Natural killer cell (primary cell): ENCODE data around the gene SCLT1. TPM values are rescaled to one million over a fixed set of nuclear protein-coding genes. Genes with fewer than 3 reads are reported as not detected.
A peak's percentile ranks its signal among the peaks of the same experiment; 100 is the strongest.

Experiments
- ATAC-seq, 3 donors: fragments of 150-1000 bp in 2 of 3; fragments of 200-7000 bp in 1 of 3; cut with Tn5 transposase; 1 replicate in 1 of 3; 2 replicates in 2 of 3; pipeline ENCODE4 v1.10.0; 2021; ENCODE audit warnings: mild to moderate bottlenecking in 2 of 3, moderate library complexity in 2 of 3
- DNase-seq, 2 donors: peaks; one replicate each; pipeline versions ENCODE4 v3.0.0 to v3.0.0-alpha.2; 2013 to 2021; ENCODE audit warnings: mixed read lengths in 1 of 2
- H3K27ac ChIP-seq: one replicate; pipeline ENCODE4 v1.5.1; 2013; ENCODE audit warnings: mild to moderate bottlenecking, low read length
- H3K27me3 ChIP-seq: one replicate; pipeline ENCODE4 v1.6.1; 2013; ENCODE audit warnings: low read length; ENCODE audit not compliant: control insufficient read depth, insufficient read depth
- H3K36me3 ChIP-seq: one replicate; pipeline ENCODE4 v1.6.1; 2013; ENCODE audit warnings: low read length; ENCODE audit not compliant: control insufficient read depth, insufficient read depth
- H3K4me1 ChIP-seq: one replicate; pipeline ENCODE4 v1.6.1; 2013; ENCODE audit warnings: low read length; ENCODE audit not compliant: control insufficient read depth, insufficient read depth
- H3K4me3 ChIP-seq: one replicate; pipeline ENCODE4 v1.5.1; 2013; ENCODE audit warnings: low read length
- H3K9me3 ChIP-seq: one replicate; pipeline ENCODE4 v1.6.1; 2013; ENCODE audit warnings: low read length; ENCODE audit not compliant: control insufficient read depth, insufficient read depth
- H3K27ac Mint-ChIP-seq, 2 donors: one replicate each; pipeline ENCODE4 v1.8.0; 2022; ENCODE audit warnings: mild to moderate bottlenecking in 2 of 2, mixed read lengths in 2 of 2, moderate library complexity in 1 of 2
- H3K27me3 Mint-ChIP-seq, 2 donors: one replicate each; pipeline ENCODE4 v1.8.0; 2022; ENCODE audit warnings: low read depth in 2 of 2, mixed read lengths in 2 of 2
- H3K36me3 Mint-ChIP-seq: one replicate; pipeline ENCODE4 v1.8.0; 2022; ENCODE audit warnings: mixed read lengths
- H3K4me1 Mint-ChIP-seq, 2 donors: one replicate each; pipeline ENCODE4 v1.8.0; 2022; ENCODE audit warnings: mixed read lengths in 2 of 2
- H3K4me3 Mint-ChIP-seq: one replicate; pipeline ENCODE4 v1.8.0; 2022; ENCODE audit warnings: mild to moderate bottlenecking, moderate library complexity, mixed read lengths
- H3K9me3 Mint-ChIP-seq, 2 donors: one replicate each; pipeline ENCODE4 v1.8.0; 2022; ENCODE audit warnings: mixed read lengths in 2 of 2
- CTCF ChIP-seq: fragments of 200-600 bp; IDR thresholded peaks from one replicate; pipeline ENCODE4 v1.8.0; 2022; ENCODE audit warnings: antibody characterized with exemption
- WGBS: methylation state at CpG from one replicate; pipeline ENCODE4 v1.1.7; 2013; ENCODE audit warnings: missing lambda C conversion rate; ENCODE audit not compliant: insufficient coverage; 5-methylcytosine and 5-hydroxymethylcytosine counted together
- intact Hi-C: fragments of 100-400 bp; cut with micrococcal nuclease; formaldehyde crosslinking; loops from one replicate; pipeline ENCODE4 v1.14.2; 2022
- total RNA-seq, 4 donors: library from RNA; stranded (reverse); fragments of 120-200 nt in 1 of 4; gene quantifications; one replicate each; pipeline versions ENCODE4 v1.2.3 to v1.2.4, GENCODE V29; 2013 to 2022

Gene SCLT1
- total RNA-seq, 3 donors from 2014 or later (not counting 1 experiment from before 2014, with no cell fraction given), result 54.0 to 59.9 (median 55.4) TPM

- Mint-ChIP-seq H3K36me3 (peaks cover 26% of the 10 kb centered on the region), H3K9me3 (peaks cover 0 to 4% of the 10 kb centered on the region in 2 donors), H3K4me1 (peaks cover 0 to 5% of the 10 kb centered on the region in 2 donors), H3K27me3 (no peaks in the 10 kb centered on the region), H3K27ac (peak overlapping the region in 1 of 2 donors; percentile 5), H3K4me3 (no peak overlapping the region)
- Histone ChIP-seq H3K4me3 (no peak overlapping the region), H3K9me3 (no peaks in the 10 kb centered on the region), H3K27ac (no peak overlapping the region), H3K27me3 (no peaks in the 10 kb centered on the region), H3K4me1 (no peaks in the 10 kb centered on the region), H3K36me3 (peaks cover 16% of the 10 kb centered on the region)
- ATAC-seq, result no peak
- TF ChIP-seq CTCF, result no peak
- no peak for DNase-seq
- intact Hi-C loops, result no loop called here
- 100% methylated on average over 1 of the region's 1 CpG for WGBS
These were observed 150.7 kb downstream of the SCLT1 start for GRCh38 chr4:128942607-128943006.

GRCh38 chr4:128940971-128941370 lies 152.4 kb downstream of the SCLT1 start:
- H3K4me3 Mint-ChIP-seq, result no peak overlapping the region
- no peaks in the 10 kb centered on the region for H3K27me3 Mint-ChIP-seq

GRCh38 chr4:128930051-128930450 lies 163.3 kb downstream of the SCLT1 start:
- Histone ChIP-seq H3K27ac (no peak overlapping the region), H3K27me3 (no peaks in the 10 kb centered on the region), H3K4me3 (no peak overlapping the region), H3K9me3 (no peaks in the 10 kb centered on the region), H3K4me1 (no peaks in the 10 kb centered on the region), H3K36me3 (peaks cover 3% of the 10 kb centered on the region)
- WGBS, result 47% methylated on average over 2 of the region's 3 CpGs
- Mint-ChIP-seq H3K4me1 (peaks cover under 1 to 10% of the 10 kb centered on the region in 2 donors), H3K27ac (peak overlapping the region in 1 of 2 donors; percentile 10), H3K9me3 (peaks cover 0 to 2% of the 10 kb centered on the region in 2 donors), H3K27me3 (no peaks in the 10 kb centered on the region), H3K4me3 (no peak overlapping the region), H3K36me3 (peaks cover 9% of the 10 kb centered on the region)
- ATAC-seq, result no peak
- DNase-seq, result no peak
- intact Hi-C loops, result no loop called here
- TF ChIP-seq CTCF, result no peak

More at GRCh38 chr4:128940971-128941370, 152.4 kb downstream of the SCLT1 start:
- no peak overlapping the region for H3K27ac ChIP-seq
- ATAC-seq (no peak), DNase-seq (no peak)
- Mint-ChIP-seq H3K27ac (no peak overlapping the region), H3K4me1 (peaks cover 0 to 5% of the 10 kb centered on the region in 2 donors), H3K36me3 (peaks cover 26% of the 10 kb centered on the region), H3K9me3 (peaks cover 0 to 4% of the 10 kb centered on the region in 2 donors)
- H3K36me3 ChIP-seq, result peaks cover 15% of the 10 kb centered on the region
- 100% methylated on average over 1 of the region's 2 CpGs for WGBS
- TF ChIP-seq CTCF, result no peak
- intact Hi-C loops, result no loop called here
- H3K4me1 ChIP-seq, result no peaks in the 10 kb centered on the region
- no peak overlapping the region for H3K4me3 ChIP-seq
- no peaks in the 10 kb centered on the region for H3K27me3 ChIP-seq
- no peaks in the 10 kb centered on the region for H3K9me3 ChIP-seq

GRCh38 chr4:128924951-128925350 lies 168.4 kb downstream of the SCLT1 start:
- H3K4me3 ChIP-seq, result no peak overlapping the region
- H3K4me1 Mint-ChIP-seq, result peaks cover 20 to 23% of the 10 kb centered on the region in 2 donors
- DNase-seq (no peak), ATAC-seq (no peak)
- H3K27ac Mint-ChIP-seq, result peak overlapping the region; percentile 79 to 81
- no peaks in the 10 kb centered on the region for H3K27me3 ChIP-seq
- H3K9me3 Mint-ChIP-seq, result peaks cover 0 to 2% of the 10 kb centered on the region in 2 donors
- 93% methylated on average over 5 of the region's 5 CpGs for WGBS
- peaks cover 9% of the 10 kb centered on the region for H3K36me3 Mint-ChIP-seq
- H3K27me3 Mint-ChIP-seq, result no peaks in the 10 kb centered on the region
- H3K4me3 Mint-ChIP-seq, result peak overlapping the region; percentile 22
- H3K9me3 ChIP-seq, result no peaks in the 10 kb centered on the region
- no peaks in the 10 kb centered on the region for H3K4me1 ChIP-seq
- H3K27ac ChIP-seq, result no peak overlapping the region
- intact Hi-C loops, result no loop called here
- H3K36me3 ChIP-seq, result peaks cover 3% of the 10 kb centered on the region
- TF ChIP-seq CTCF, result no peak
